Measurements from ENCODE around the gene WHRN.

The WHRN gene

GRCh38 chr9:114404531-114404930 lies 100.7 kb downstream of the WHRN start:
- no peak for DNase-seq (ENCODE audit: insufficient read length, low spot score)
- FAIRE-seq, result no peak

- no peak for FAIRE-seq
- DNase-seq (ENCODE audit: insufficient read length, low spot score), result no peak
Observed at GRCh38 chr9:114403153-114403756, 102.0 kb downstream of the WHRN start.

- FAIRE-seq, result no peak
- DNase-seq (ENCODE audit: insufficient read length, low spot score), result no peak
Observed at GRCh38 chr9:114401344-114401743, 103.9 kb downstream of the WHRN start.

DNA sequence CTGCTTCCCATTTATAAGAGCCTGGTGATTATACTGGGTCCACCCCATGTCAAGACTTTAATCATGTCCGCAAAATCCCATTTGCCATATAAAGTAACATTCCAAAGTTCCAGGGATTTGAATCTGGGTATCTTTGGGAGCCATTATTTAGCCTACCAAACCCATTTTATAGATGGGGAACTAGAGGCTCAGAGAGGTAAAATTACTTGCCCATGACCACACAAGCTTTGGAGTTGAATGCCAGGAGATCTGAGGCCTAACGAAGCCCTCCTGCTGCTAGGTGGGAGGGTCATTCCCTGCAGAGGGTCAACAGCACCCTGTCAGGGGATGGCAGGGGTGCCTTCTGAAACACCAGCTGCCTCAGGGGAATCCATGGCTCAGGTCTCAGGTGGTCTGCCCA lies 104.5 kb downstream of the WHRN start:
- no peak for FAIRE-seq

GRCh38 chr9:114400219-114400618 lies 105.1 kb downstream of the WHRN start:
- FAIRE-seq, result no peak
- DNase-seq (ENCODE audit: insufficient read length, low spot score), result no peak

More for the DNA sequence above, 104.5 kb downstream of the WHRN start:
- DNase-seq (ENCODE audit: insufficient read length, low spot score), result no peak

GRCh38 chr9:114399381-114399780 lies 105.9 kb downstream of the WHRN start:
- FAIRE-seq, result no peak
- DNase-seq (ENCODE audit: insufficient read length, low spot score), result no peak

- DNase-seq (ENCODE audit: insufficient read length, low spot score) (peak; percentile 92), FAIRE-seq (peak; percentile 83)
Observed at GRCh38 chr9:114397848-114398605, 107.2 kb downstream of the WHRN start.

DNA sequence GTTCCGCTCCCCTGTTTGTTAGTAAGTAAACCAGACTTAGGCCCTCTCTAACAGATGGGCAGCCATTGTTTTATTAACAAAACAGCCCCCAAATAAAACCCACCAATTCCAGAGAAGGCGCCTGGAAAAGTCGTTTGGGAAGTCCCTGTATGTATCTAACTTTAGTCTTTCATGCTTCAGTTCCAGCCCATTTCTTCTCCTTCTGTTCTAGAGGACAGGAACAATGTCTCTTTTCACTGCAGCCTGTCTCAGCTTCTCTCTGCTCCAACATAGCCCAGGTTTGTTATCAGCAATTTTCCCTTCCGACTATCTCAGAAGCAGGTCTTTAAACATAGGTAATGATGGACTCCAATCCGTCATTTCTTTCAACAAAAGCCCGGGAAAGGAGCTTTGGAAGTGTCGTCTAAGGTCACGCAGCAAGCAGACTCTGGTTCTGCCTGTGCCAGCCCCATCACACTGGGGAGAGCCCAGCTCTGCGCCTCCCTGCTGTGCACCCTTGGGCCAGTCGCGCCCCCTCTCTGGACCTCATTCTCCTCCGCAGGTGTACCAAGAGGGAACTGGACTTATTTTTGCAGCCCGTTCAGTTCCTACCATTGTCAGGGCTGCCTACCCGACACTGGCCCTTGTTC lies 107.9 kb downstream of the WHRN start:
- FAIRE-seq (no peak), DNase-seq (ENCODE audit: insufficient read length, low spot score) (no peak)

GRCh38 chr9:114396558-114397218 lies 108.6 kb downstream of the WHRN start:
- DNase-seq (ENCODE audit: insufficient read length, low spot score) (no peak), FAIRE-seq (no peak)

- no peak for FAIRE-seq
- no peak for DNase-seq (ENCODE audit: insufficient read length, low spot score)
Observed at GRCh38 chr9:114395768-114396167, 109.5 kb downstream of the WHRN start.

- DNase-seq (ENCODE audit: insufficient read length, low spot score) (no peak), FAIRE-seq (no peak)
Observed at GRCh38 chr9:114395334-114395617, 110.0 kb downstream of the WHRN start.

- DNase-seq (ENCODE audit: insufficient read length, low spot score) (no peak), FAIRE-seq (no peak)
Observed at GRCh38 chr9:114394523-114395333, 110.5 kb downstream of the WHRN start.

DNA sequence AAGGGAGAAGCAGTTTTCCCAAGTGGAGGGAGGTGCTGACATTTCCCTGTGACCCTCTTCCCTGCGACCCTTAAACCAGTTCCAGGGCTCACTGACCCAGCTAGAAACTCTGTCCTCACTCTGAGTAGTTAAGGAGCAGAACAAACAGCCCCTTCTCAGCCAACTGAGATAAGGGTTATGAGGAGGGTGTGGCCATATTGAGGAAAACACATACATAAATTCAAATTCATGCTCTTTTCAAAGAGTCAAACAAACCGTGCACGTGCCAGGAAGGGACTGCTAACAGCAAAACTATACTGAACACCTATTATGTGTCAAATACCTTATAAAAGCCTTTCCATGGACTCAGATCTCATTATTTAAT lies 112.5 kb downstream of the WHRN start:
- FAIRE-seq, result no peak
- DNase-seq (ENCODE audit: insufficient read length, low spot score), result no peak

DNA sequence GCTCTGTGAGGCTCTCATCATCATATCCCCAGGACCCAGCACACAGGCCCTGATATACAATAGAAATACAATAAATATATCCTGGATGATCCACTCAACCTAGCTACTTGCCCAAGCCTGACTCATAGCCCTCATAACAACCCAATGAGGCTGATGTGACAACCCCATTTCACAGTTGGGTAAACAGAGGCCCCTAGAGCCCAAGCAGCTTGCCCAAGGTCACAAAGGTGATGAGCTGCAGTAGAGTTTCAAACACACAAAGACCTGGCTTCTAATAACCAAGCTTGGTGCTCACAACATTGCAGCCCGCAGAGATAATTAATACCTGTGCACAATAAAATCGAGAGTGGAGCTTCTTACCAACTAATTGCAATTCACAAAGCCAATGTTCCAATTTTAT lies 114.3 kb downstream of the WHRN start:
- no peak for DNase-seq (ENCODE audit: insufficient read length, low spot score)
- FAIRE-seq, result no peak

- FAIRE-seq (no peak), DNase-seq (ENCODE audit: insufficient read length, low spot score) (no peak)
Observed at GRCh38 chr9:114389612-114390368, 115.5 kb downstream of the WHRN start.

- FAIRE-seq, result no peak
Observed at GRCh38 chr9:114388764-114389375, 116.4 kb downstream of the WHRN start.

DNA sequence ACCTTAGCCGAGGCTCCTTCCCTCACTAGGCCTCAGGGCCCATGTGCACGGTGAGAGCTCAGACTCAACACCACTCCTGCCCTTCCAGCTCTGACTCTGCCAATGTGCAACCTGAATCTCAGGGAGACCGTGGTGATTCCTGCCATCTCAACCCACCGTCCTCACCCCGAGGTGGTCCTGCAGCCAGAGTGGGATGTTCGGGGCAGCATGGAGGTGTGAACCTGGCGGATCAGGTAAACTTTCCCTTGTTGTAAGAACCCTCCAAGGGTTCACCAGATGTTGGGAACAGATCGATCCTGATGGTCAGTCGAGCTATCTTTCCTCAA lies 117.0 kb downstream of the WHRN start:
- DNase-seq (ENCODE audit: insufficient read length, low spot score) (no peak), FAIRE-seq (no peak)

More at GRCh38 chr9:114388764-114389375, 116.4 kb downstream of the WHRN start:
- no peak for DNase-seq (ENCODE audit: insufficient read length, low spot score)

DNA sequence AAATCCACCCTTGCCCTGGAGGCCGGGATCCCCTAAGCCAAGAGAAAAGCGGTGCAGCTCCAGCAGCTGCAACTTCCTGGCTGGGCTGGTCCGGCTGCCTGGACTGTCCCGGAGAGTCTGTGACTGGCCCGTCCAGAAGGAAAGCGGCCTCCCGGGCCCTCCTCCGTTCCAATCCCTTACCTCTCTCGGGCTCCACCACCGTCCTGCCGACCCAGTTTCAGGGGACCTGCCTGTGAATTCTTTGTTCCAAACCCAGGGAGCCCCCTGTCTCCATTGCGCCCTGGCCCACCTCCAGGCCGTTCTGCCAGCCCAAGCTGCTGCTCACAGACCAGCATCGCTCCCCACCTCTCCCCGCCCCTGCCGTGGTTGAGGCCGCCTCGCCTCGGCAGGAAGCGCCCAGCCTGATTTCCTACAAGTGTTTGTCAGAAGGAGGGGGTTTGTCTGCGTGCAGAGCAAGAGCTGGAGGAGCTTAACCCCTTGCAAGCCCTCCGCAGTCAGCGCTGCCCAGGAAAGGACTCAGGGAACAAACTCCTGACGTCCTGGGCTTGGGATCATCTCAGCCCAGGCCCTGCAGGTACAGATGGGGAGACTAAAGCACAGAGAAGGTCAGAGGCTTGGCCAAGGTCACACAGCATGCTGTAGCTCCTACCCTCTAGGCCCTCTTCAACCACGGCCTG lies 117.5 kb downstream of the WHRN start, which contains the start of gene AKNA:
TSS of gene AKNA (minus strand) at position 303 of the 677 bp plus-strand sequence. CDS start 6,649 bp downstream, outside the sequence.
- FAIRE-seq (peak; percentile 96), DNase-seq (ENCODE audit: insufficient read length, low spot score) (no peak)
